K562 (cell line): ENCODE measurements around the gene SPACA9. TPM values are rescaled to one million over a fixed set of nuclear protein-coding genes. Genes with fewer than 3 reads are reported as not detected.

Experiments used
- ADNP ChIP-seq: fragments of 200-800 bp; sonication (Bioruptor generic); IDR thresholded peaks from 2 replicates; pipeline ENCODE4 v1.6.1; 2016; ENCODE audit warnings: missing genetic modification characterization, missing compliant biosample characterization
- CSDE1 ChIP-seq, 2 experiments: fragments of 450-650 bp; IDR thresholded peaks; 2 replicates each; pipeline ENCODE4 v1.6.1; 2016; ENCODE audit warnings: mild to moderate bottlenecking in 1 of 2
- ETV5 ChIP-seq: sonication (generic); formaldehyde crosslinking; IDR thresholded peaks from 2 replicates; pipeline ENCODE4 v1.4.0; 2020; ENCODE audit warnings: low read depth, mild to moderate bottlenecking, missing genetic modification reagents
- FOXO4 ChIP-seq: fragments of 450-650 bp; formaldehyde crosslinking; IDR thresholded peaks from 2 replicates; pipeline ENCODE4 v1.4.0; 2020; ENCODE audit warnings: mild to moderate bottlenecking, moderate library complexity
- GTF2F1 ChIP-seq: IDR thresholded peaks from 2 replicates; pipeline ENCODE4 v1.6.1; 2011; ENCODE audit warnings: low read depth, low read length, improper control_type of control experiment
- HEY1 ChIP-seq: fragments of 250-450 bp; sonication (Bioruptor Pico); IDR thresholded peaks from 2 replicates; pipeline ENCODE4 v1.5.0; 2020; ENCODE audit warnings: mild to moderate bottlenecking, moderate library complexity, borderline replicate concordance
- HMG20B ChIP-seq: fragments of 250-450 bp; sonication (Bioruptor Pico); IDR thresholded peaks from 2 replicates; pipeline ENCODE4 v1.5.0; 2021; ENCODE audit warnings: mild to moderate bottlenecking
- HNRNPH1 ChIP-seq: fragments of 200-400 bp; formaldehyde crosslinking; optimal IDR thresholded peaks from 2 replicates; pipeline ENCODE3; 2017; ENCODE audit warnings: low read depth, mild to moderate bottlenecking, low read length, moderate library complexity
- KHSRP ChIP-seq: fragments of 450-650 bp; IDR thresholded peaks from 2 replicates; pipeline ENCODE4 v1.6.1; 2017
- MTA3 ChIP-seq: fragments of 450-650 bp; formaldehyde crosslinking; IDR thresholded peaks from 2 replicates; pipeline ENCODE4 v1.6.1; 2017; ENCODE audit warnings: mild to moderate bottlenecking, borderline replicate concordance
- NCOA6 ChIP-seq: fragments of 450-650 bp; IDR thresholded peaks from 2 replicates; pipeline ENCODE4 v1.6.1; 2017; ENCODE audit warnings: mild to moderate bottlenecking
- NCOR1 ChIP-seq: fragments of 450-650 bp; IDR thresholded peaks from 2 replicates; pipeline ENCODE4 v1.6.1; 2016; ENCODE audit warnings: mild to moderate bottlenecking, moderate library complexity
- NRF1 ChIP-seq, 2 experiments: fragments of 450-650 bp; IDR thresholded peaks in 1 of 2; conservative IDR thresholded peaks in 1 of 2; 2 replicates each; pipeline ENCODE4 v1.6.1; 2014; ENCODE audit warnings: mild to moderate bottlenecking in 2 of 2
- RCOR1 ChIP-seq, 2 experiments: IDR thresholded peaks; 2 replicates each; pipeline ENCODE4 v1.6.1; 2012; ENCODE audit warnings: low read depth in 2 of 2, low read length in 2 of 2, borderline replicate concordance in 1 of 2, improper control_type of control experiment in 1 of 2
- SETDB1 ChIP-seq: IDR thresholded peaks from one replicate; pipeline ENCODE4 v1.6.1; 2012; ENCODE audit warnings: low read length, control low read depth, inconsistent platforms
- SMAD4 ChIP-seq: fragments of 250-450 bp; sonication (Bioruptor Pico); conservative IDR thresholded peaks from 2 replicates; pipeline ENCODE4 v1.8.0; 2021; ENCODE audit warnings: inconsistent platforms, mild to moderate bottlenecking, moderate library complexity
- SP1 ChIP-seq: sonication (generic); formaldehyde crosslinking; IDR thresholded peaks from 2 replicates; pipeline ENCODE4 v1.8.1; 2022; ENCODE audit warnings: mild to moderate bottlenecking, missing genetic modification reagents
- TAF7 ChIP-seq: fragments of 450-650 bp; IDR thresholded peaks from 2 replicates; pipeline ENCODE4 v1.6.1; 2016; ENCODE audit warnings: missing genetic modification characterization, missing compliant biosample characterization
- THRAP3 ChIP-seq: fragments of 450-650 bp; IDR thresholded peaks from 2 replicates; pipeline ENCODE4 v1.6.1; 2016; ENCODE audit warnings: mild to moderate bottlenecking, inconsistent platforms, borderline replicate concordance
- ZFPM2 ChIP-seq: fragments of 250-450 bp; sonication (Bioruptor Pico); IDR thresholded peaks from 2 replicates; pipeline ENCODE4 v1.5.1; 2022; ENCODE audit warnings: mild to moderate bottlenecking
- ZFX ChIP-seq: sonication (generic); formaldehyde crosslinking; IDR thresholded peaks from 2 replicates; pipeline ENCODE4 v1.8.0; 2022; ENCODE audit warnings: mild to moderate bottlenecking, missing genetic modification reagents, moderate library complexity
- ZNF175 ChIP-seq: fragments of 200-800 bp; sonication (Bioruptor generic); IDR thresholded peaks from 2 replicates; pipeline ENCODE4 v1.6.1; 2016; ENCODE audit warnings: low read depth, mild to moderate bottlenecking, missing genetic modification characterization, missing compliant biosample characterization
- ZNF24 ChIP-seq: fragments of 450-650 bp; IDR thresholded peaks from 2 replicates; pipeline ENCODE4 v1.6.1; 2016
- ZNF586 ChIP-seq: fragments of 450-650 bp; formaldehyde crosslinking; conservative IDR thresholded peaks from 2 replicates; pipeline ENCODE4 v1.4.0; 2020; ENCODE audit warnings: mild to moderate bottlenecking, moderate library complexity
- ZSCAN32 ChIP-seq: fragments of 450-650 bp; formaldehyde crosslinking; IDR thresholded peaks from 2 replicates; pipeline ENCODE4 v1.4.0; 2020; ENCODE audit warnings: mild to moderate bottlenecking, moderate library complexity
- polyA plus RNA-seq, 8 experiments: library from polyadenylated mRNA; depleted of rRNA in 4 of 8; stranded (reverse) in 5 of 8; unstranded in 3 of 8; fragments of >200 nt; fragmentation: Nextera tagmentation in 2 of 8; fragmentation: Illumina TruSeq in 1 of 8; extraction: Ambion mirVana in 2 of 8; extraction: Trizol in 1 of 8; gene quantifications; 2 replicates each; pipeline versions ENCODE4 v1.2.1 to v1.2.3, GENCODE V29; 2011 to 2014; ENCODE audit warnings: inconsistent platforms in 1 of 8, missing spikeins in 1 of 8
- total RNA-seq, 7 experiments: library from RNA; depleted of rRNA in 6 of 7; stranded (reverse); fragments of >200 nt in 6 of 7; fragmentation: Illumina TruSeq in 2 of 7; extraction: Trizol in 2 of 7; gene quantifications; 2 replicates each; pipeline versions ENCODE4 v1.2.1 to v1.2.3, GENCODE V29; 2011 to 2021; ENCODE audit warnings: low replicate concordance in 1 of 7
- TF ChIP-seq, protein P1 (sequence below): sonication (generic); formaldehyde crosslinking; IDR thresholded peaks from 2 replicates; pipeline ENCODE4 v1.8.0; 2022; ENCODE audit warnings: mild to moderate bottlenecking, missing genetic modification reagents
- TF ChIP-seq, protein P2 (sequence below): fragments of 450-650 bp; IDR thresholded peaks from 2 replicates; pipeline ENCODE4 v1.7.0; 2016; ENCODE audit warnings: borderline replicate concordance

Gene SPACA9
- total and polyA plus RNA-seq, 9 of the 15 experiments (the other 6 are each of a cell fraction or from before 2014, with no cell fraction given) = 0.06 to 0.51 (median 0.36) TPM

DNA sequence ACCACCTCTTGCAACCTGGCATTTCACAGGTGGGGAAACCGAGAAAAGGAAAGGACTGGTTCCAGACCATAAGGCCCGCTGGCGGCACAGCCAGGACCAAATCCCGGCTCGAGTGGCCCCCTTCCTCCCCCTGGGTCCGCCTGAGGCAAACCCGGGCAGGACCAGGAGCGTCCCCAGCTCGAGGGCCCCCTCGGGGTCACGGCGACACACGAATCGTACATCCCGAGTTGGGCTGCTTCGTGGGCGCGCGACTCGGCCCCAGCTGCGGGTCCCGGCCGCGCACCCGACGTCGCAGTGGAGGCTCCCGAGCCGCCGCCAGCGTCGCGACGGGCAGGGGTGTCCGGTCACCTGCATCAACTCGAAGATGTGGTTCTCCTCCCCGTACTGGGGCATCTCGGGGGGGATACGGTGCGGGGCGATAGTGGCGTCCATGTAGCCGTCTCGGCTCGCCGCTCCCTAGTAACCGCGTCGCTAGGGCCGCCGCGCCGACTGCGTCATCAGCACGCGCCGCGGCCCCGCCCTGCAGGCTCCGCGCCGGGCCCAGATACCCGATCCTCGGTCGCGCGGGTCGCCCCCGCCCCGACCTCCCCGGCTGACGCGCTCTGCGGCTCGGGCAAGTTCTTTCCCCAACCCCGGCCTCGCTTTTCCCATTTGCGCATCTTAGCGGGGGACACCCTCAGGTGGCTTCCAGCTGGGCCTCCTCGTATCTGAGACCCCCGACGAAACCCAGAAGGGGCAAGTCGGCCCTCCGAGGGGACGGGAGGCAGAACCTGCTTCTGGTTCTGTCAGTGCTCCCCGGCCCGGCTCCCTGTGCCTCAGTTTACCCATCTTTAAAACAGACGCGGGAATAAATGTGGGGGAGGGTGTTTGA lies 639 bp upstream of the SPACA9 start, which contains the start of gene AK8 (continued):
- TF ChIP-seq HMG20B (no peak), ZNF175 (CRISPR knock-in tag) (no peak), ZFX (CRISPR knock-in tag) (peak; percentile 91), ZNF24 (no peak), ADNP (no peak), GTF2F1 (no peak), ZSCAN32 (no peak), HEY1 (CRISPR knock-in tag) (no peak), SMAD4 (CRISPR knock-in tag) (peak; percentile 74), HNRNPH1 (no peak), ZNF586 (CRISPR knock-in tag) (no peak), NCOA6 (peak; percentile 98), NRF1 (conservative IDR thresholded peaks at IDR 0.05 in 1 of 2, IDR thresholded peaks at IDR 0.05 in 1 of 2) (peak in 1 of 2 experiments; percentile 43; a peak in 2 of 4 replicates), FOXO4 (CRISPR knock-in tag) (no peak), CSDE1 (IDR thresholded peaks at IDR 0.05) (peak in 1 of 2 experiments; percentile 78; a peak in 1 of 4 replicates), SETDB1 (peak; percentile 43), NCOR1 (no peak), ZFPM2 (CRISPR knock-in tag) (0 out of 2 replicates have a peak, but pooled peaks have one; percentile 22), MTA3 (peak; percentile 65; the same call in 1 of the 2 replicates), ETV5 (CRISPR knock-in tag) (no peak), RCOR1 (IDR thresholded peaks at IDR 0.05; ENCODE audit: borderline replicate concordance in 1 of 2, low read depth in 2 of 2, low read length in 2 of 2) (peak in 1 of 2 experiments; percentile 45; a peak in 1 of 4 replicates), THRAP3 (no peak), SP1 (CRISPR knock-in tag) (peak; percentile 90), KHSRP (no peak; the same call in 1 of the 2 replicates), TAF7 (tag) (no peak)
- TF ChIP-seq, protein P1, sequence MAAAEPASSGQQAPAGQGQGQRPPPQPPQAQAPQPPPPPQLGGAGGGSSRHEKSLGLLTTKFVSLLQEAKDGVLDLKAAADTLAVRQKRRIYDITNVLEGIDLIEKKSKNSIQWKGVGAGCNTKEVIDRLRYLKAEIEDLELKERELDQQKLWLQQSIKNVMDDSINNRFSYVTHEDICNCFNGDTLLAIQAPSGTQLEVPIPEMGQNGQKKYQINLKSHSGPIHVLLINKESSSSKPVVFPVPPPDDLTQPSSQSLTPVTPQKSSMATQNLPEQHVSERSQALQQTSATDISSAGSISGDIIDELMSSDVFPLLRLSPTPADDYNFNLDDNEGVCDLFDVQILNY (CRISPR knock-in tag) = no peak
- TF ChIP-seq, protein P2, sequence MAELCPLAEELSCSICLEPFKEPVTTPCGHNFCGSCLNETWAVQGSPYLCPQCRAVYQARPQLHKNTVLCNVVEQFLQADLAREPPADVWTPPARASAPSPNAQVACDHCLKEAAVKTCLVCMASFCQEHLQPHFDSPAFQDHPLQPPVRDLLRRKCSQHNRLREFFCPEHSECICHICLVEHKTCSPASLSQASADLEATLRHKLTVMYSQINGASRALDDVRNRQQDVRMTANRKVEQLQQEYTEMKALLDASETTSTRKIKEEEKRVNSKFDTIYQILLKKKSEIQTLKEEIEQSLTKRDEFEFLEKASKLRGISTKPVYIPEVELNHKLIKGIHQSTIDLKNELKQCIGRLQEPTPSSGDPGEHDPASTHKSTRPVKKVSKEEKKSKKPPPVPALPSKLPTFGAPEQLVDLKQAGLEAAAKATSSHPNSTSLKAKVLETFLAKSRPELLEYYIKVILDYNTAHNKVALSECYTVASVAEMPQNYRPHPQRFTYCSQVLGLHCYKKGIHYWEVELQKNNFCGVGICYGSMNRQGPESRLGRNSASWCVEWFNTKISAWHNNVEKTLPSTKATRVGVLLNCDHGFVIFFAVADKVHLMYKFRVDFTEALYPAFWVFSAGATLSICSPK = no peak
